Stimulated activated naive CD8-positive, alpha-beta T cell treated with anti-CD3 and anti-CD28 coated beads, Interleukin-15, amount 100 ng/mL, for 72 hours (primary cell): ENCODE data around the gene SSH2.
A peak's percentile ranks its signal among the peaks of the same experiment; 100 is the strongest.

ENCODE experiments used
- ATAC-seq: fragments of 150-1000 bp; cut with Tn5 transposase; 2 replicates; pipeline ENCODE4 v1.10.0; 2021; ENCODE audit warnings: mild to moderate bottlenecking, moderate library complexity
- DNase-seq, 2 donors: peaks; one replicate each; pipeline ENCODE4 v3.0.0; 2021 to 2022
- H3K27ac Mint-ChIP-seq, 2 donors: one replicate each; pipeline ENCODE4 v1.8.0; 2022; ENCODE audit warnings: mild to moderate bottlenecking in 2 of 2, mixed read lengths in 2 of 2, moderate library complexity in 2 of 2
- H3K27me3 Mint-ChIP-seq: one replicate; pipeline ENCODE4 v1.8.0; 2022; ENCODE audit warnings: mixed read lengths
- H3K4me1 Mint-ChIP-seq: one replicate; pipeline ENCODE4 v1.8.0; 2022; ENCODE audit warnings: mild to moderate bottlenecking, mixed read lengths
- H3K4me3 Mint-ChIP-seq, 2 donors: one replicate each; pipeline ENCODE4 v1.8.0; 2022; ENCODE audit warnings: mild to moderate bottlenecking in 2 of 2, mixed read lengths in 2 of 2, moderate library complexity in 1 of 2
- H3K9me3 Mint-ChIP-seq, 2 donors: one replicate each; pipeline ENCODE4 v1.8.0; 2022; ENCODE audit warnings: mixed read lengths in 2 of 2

SSH2 gene

DNA sequence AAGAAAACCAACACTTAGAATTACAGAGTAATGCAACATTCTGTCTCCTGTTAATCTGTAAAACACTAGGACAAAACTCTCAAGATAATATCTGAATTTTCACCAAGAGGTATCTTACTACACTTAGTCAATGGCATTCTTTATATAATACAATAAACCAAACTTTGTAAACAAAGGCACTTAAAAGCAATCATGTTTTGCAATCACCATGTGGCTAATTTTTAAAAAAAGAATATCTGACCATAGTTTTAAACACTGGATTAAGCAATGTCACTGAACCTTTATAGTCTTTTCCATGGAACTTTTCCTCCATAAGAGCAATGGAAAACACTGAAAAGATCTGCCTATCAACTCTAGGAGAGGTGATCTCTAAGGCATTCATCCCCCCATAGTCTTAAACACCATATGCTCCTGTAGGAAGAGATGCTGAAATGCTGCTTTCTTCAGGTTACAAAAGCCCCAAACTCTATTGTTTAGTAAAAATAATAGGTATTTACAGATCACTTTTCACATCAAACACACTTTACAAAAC, 163.2 kb downstream of the SSH2 start:
- no peaks in the 10 kb centered on the region for H3K4me1 Mint-ChIP-seq
- no peaks in the 10 kb centered on the region for H3K9me3 Mint-ChIP-seq
- DNase-seq: no peak
- no peak for ATAC-seq
- H3K27me3 Mint-ChIP-seq: no peaks in the 10 kb centered on the region
- H3K27ac Mint-ChIP-seq: no peak overlapping the region
- no peak overlapping the region for H3K4me3 Mint-ChIP-seq

DNA sequence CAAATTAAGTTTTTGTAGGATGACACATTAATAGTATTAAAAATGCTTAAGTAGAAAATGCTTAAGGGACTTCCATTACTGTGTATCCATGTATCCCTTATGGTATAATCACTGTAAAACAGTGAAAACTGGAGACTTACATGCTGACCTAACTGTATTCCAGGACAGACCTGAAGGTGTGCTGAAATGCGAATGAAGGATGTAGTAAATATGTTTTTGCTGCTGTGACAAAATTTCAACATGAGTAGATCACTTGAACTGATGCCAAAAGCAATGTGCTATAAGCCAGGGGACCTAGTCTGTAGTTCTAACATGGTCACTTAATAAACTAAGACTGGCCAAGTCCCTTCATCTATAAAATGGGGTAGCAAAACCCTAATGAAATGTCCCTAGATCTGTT, 165.3 kb downstream of the SSH2 start:
- Mint-ChIP-seq H3K4me3 (no peak overlapping the region), H3K4me1 (peaks cover 3% of the 10 kb centered on the region), H3K9me3 (no peaks in the 10 kb centered on the region), H3K27me3 (no peaks in the 10 kb centered on the region), H3K27ac (no peak overlapping the region)
- ATAC-seq (no peak), DNase-seq (no peak)

DNA sequence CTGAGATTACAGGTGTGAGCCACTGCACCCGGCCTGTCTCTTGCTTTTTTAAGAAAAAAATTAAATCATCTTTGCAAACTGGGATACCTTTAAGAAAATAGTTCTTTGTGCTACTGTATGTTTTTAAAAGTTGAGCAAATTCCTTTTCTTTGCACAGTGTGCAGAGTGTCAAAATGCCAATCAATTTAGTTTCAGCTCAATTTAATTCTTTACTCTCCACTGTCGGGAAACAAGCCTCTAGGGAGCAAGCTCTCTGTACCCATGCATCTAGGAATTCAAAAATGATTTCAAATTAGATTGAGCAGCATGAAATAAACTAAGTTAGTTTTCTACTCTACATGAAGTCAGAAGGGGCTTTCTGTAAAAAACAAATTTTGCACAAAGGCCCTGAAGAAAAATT, 165.8 kb downstream of the SSH2 start:
- Mint-ChIP-seq H3K4me1 (peaks cover 8% of the 10 kb centered on the region), H3K27ac (no peak overlapping the region), H3K4me3 (no peak overlapping the region), H3K9me3 (no peaks in the 10 kb centered on the region), H3K27me3 (no peaks in the 10 kb centered on the region)
- ATAC-seq (no peak), DNase-seq (no peak)

DNA sequence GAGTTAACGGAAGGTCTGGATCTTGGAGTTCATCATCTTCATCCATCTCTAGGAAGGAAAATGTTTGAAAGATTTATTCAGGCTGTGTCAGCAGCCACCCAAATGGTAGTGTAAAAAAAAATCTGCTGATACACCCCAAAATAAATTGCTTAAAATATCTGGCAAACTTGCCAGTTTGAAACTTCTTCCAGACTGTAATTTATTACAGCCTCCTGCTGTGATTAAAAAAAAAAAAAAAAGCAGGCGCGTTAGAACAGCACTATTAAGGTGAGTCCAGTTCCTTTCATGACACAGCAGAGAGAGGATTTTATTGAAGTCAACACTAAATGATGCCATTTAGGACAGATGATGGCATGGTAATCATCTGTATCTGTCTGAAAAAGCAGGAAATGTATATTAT, 166.8 kb downstream of the SSH2 start:
- Mint-ChIP-seq H3K4me1 (peaks cover 14% of the 10 kb centered on the region), H3K4me3 (no peak overlapping the region), H3K27ac (no peak overlapping the region), H3K9me3 (no peaks in the 10 kb centered on the region), H3K27me3 (no peaks in the 10 kb centered on the region)
- ATAC-seq (no peak), DNase-seq (no peak)

GRCh38 chr17:29761040-29761761, 168.8 kb downstream of the SSH2 start:
- H3K27ac Mint-ChIP-seq: peak overlapping the region; percentile 88 to 94
- H3K4me3 Mint-ChIP-seq: peak overlapping the region; percentile 91 to 100
- DNase-seq (peak; percentile 92 to 94), ATAC-seq (peak; percentile 96)
- no peaks in the 10 kb centered on the region for H3K9me3 Mint-ChIP-seq
- H3K27me3 Mint-ChIP-seq: no peaks in the 10 kb centered on the region
- peaks cover 33% of the 10 kb centered on the region for H3K4me1 Mint-ChIP-seq

GRCh38 chr17:29760279-29761039, 169.6 kb downstream of the SSH2 start:
- peak overlapping the region; percentile 91 to 100 for H3K4me3 Mint-ChIP-seq
- ATAC-seq (peak; percentile 64), DNase-seq (peak; percentile 55 to 57)
- peaks cover 34% of the 10 kb centered on the region for H3K4me1 Mint-ChIP-seq
- peak overlapping the region; percentile 88 to 94 for H3K27ac Mint-ChIP-seq
- H3K9me3 Mint-ChIP-seq: no peaks in the 10 kb centered on the region
- H3K27me3 Mint-ChIP-seq: no peaks in the 10 kb centered on the region

GRCh38 chr17:29758255-29758654, 171.8 kb downstream of the SSH2 start:
- Mint-ChIP-seq H3K9me3 (no peaks in the 10 kb centered on the region), H3K4me1 (peaks cover 43% of the 10 kb centered on the region), H3K27ac (no peak overlapping the region), H3K27me3 (no peaks in the 10 kb centered on the region), H3K4me3 (peak overlapping the region; percentile 54 to 71)
- DNase-seq (no peak), ATAC-seq (no peak)

- H3K4me1 Mint-ChIP-seq: peaks cover 47% of the 10 kb centered on the region
These were observed 172.2 kb downstream of the SSH2 start for GRCh38 chr17:29757788-29758187.

GRCh38 chr17:29753845-29754439, 176.1 kb downstream of the SSH2 start:
- Mint-ChIP-seq H3K27me3 (no peaks in the 10 kb centered on the region), H3K4me3 (peak overlapping the region in 1 of 2 donors; percentile 12), H3K9me3 (no peaks in the 10 kb centered on the region), H3K4me1 (peaks cover 63% of the 10 kb centered on the region), H3K27ac (peak overlapping the region; percentile 12 to 69)
- DNase-seq (no peak), ATAC-seq (peak; percentile 87)

More at GRCh38 chr17:29757788-29758187, 172.2 kb downstream of the SSH2 start:
- Mint-ChIP-seq H3K27me3 (no peaks in the 10 kb centered on the region), H3K27ac (peak overlapping the region in 1 of 2 donors; percentile 83), H3K4me3 (peak overlapping the region; percentile 54 to 71), H3K9me3 (no peaks in the 10 kb centered on the region)
- DNase-seq: no peak
- no peak for ATAC-seq

DNA sequence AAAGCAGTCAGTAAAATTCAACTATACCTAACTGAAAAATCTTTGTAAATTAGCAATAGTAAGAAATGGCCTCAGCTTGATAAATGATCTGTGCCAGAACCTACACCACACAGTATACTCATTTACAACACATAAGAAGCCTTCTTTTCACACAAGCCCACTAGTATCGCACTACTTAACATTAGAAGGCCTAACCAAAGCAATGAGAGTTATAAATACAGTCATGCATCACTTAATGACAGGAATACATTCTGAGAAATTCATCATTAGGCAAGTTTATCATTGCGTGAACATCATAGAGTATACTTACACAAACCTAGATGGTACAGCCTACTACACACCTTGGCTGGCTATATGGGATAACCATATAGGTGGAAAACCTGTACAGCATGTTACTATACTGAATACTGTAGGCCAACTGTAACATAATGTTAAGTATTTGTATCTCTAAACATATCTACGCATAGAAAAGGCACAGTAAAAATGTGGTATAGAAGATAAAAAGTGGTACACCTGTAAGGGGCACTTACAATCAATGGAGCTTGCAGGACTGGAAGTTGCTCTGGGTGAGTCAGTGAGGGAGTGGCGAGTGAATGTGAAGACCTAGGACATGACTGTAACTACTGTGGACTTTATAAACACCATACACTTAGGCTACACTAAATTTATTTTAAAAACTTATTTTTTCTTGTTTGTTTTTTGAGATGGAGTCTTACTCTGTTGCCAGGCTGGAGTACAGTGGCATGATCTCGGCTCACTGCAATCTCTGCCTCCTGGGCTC, 180.8 kb downstream of the SSH2 start:
- no peak overlapping the region for H3K4me3 Mint-ChIP-seq
- H3K4me1 Mint-ChIP-seq: peaks cover 81% of the 10 kb centered on the region
- peak; percentile 48 for ATAC-seq
- no peak overlapping the region for H3K27ac Mint-ChIP-seq
- H3K27me3 Mint-ChIP-seq: no peaks in the 10 kb centered on the region
- peaks cover 0 to 4% of the 10 kb centered on the region in 2 donors for H3K9me3 Mint-ChIP-seq
- no peak for DNase-seq

DNA sequence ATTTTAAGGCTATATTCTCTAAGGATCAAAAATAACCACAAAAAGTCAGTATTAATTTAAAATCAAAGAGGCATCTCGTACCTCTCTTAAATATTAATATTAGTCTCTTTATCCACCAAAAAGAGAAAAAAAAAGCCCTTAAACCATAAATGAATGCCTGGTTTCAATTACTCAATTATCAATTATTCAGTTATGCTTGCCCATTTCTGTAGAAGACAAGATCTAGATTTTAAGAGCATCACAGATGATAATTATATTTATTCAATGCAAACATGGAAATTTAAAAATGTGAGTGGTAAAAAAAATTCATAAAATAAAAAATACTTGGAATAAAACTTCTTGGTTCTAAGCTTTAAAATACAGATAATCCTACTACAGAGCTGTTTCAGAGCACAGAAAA, 181.6 kb downstream of the SSH2 start:
- Mint-ChIP-seq H3K27me3 (no peaks in the 10 kb centered on the region), H3K27ac (no peak overlapping the region)
- ATAC-seq: no peak

GRCh38 chr17:29747660-29748059, 182.4 kb downstream of the SSH2 start:
- DNase-seq: no peak
- H3K4me1 Mint-ChIP-seq: peaks cover 82% of the 10 kb centered on the region
- peaks cover 0 to 4% of the 10 kb centered on the region in 2 donors for H3K9me3 Mint-ChIP-seq
- ATAC-seq: no peak
- no peaks in the 10 kb centered on the region for H3K27me3 Mint-ChIP-seq
- H3K27ac Mint-ChIP-seq: no peak overlapping the region
- no peak overlapping the region for H3K4me3 Mint-ChIP-seq

More for the DNA sequence above, 181.6 kb downstream of the SSH2 start:
- Mint-ChIP-seq H3K4me1 (peaks cover 82% of the 10 kb centered on the region), H3K4me3 (no peak overlapping the region), H3K9me3 (peaks cover 0 to 4% of the 10 kb centered on the region in 2 donors)
- DNase-seq: no peak

DNA sequence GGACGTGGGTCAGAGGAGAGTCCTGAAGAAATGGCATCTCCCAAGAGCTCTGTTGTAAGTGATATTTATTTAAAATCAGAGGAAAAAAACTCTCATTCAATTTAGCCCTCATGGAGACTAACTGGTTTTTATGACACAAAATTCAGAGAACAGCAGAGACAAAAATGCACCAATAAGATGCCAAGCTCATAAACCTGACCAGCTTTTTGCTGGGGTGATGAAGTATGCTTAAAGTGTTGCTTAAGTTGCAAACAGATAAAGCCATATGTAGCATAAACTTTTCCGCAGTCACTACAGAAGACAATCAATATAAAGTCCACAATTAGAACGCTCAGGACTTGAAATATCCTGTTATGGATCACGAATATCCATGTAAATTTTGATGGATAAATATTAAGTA, 183.4 kb downstream of the SSH2 start:
- DNase-seq (no peak), ATAC-seq (no peak)
- H3K27me3 Mint-ChIP-seq: no peaks in the 10 kb centered on the region
- H3K4me1 Mint-ChIP-seq: peaks cover 89% of the 10 kb centered on the region
- peaks cover 0 to 4% of the 10 kb centered on the region in 2 donors for H3K9me3 Mint-ChIP-seq
- no peak overlapping the region for H3K4me3 Mint-ChIP-seq
- no peak overlapping the region for H3K27ac Mint-ChIP-seq

DNA sequence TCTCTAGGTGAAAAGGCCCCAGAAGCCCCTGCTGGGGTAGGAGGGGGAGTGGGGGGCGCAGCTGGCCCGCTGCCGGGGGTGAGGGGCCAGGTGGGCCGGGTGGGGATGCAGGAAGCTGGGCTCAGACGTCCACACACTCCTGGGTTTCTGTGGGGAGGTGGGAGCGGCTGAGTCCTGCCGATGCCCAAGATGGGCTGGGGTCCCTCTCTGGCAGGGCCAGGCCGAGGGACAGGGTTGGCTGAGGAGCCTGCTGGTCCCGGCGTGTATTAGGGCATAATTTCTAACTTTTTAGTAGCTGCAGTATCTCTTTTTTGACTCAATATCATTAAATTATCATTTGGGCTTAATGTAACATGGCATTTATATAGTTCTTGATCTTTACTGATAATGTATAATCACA, 185.9 kb downstream of the SSH2 start:
- no peak for ATAC-seq
- H3K4me3 Mint-ChIP-seq: no peak overlapping the region

GRCh38 chr17:29742210-29742513, 187.9 kb downstream of the SSH2 start:
- no peak for ATAC-seq
- Mint-ChIP-seq H3K4me3 (peak overlapping the region in 1 of 2 donors; percentile 10), H3K9me3 (peaks cover 0 to 4% of the 10 kb centered on the region in 2 donors), H3K27ac (peak overlapping the region in 1 of 2 donors; percentile 42), H3K4me1 (peaks cover 70% of the 10 kb centered on the region), H3K27me3 (no peaks in the 10 kb centered on the region)
- DNase-seq: no peak

More for the DNA sequence above, 185.9 kb downstream of the SSH2 start:
- Mint-ChIP-seq H3K9me3 (peaks cover 0 to 4% of the 10 kb centered on the region in 2 donors), H3K27ac (no peak overlapping the region), H3K27me3 (no peaks in the 10 kb centered on the region), H3K4me1 (peaks cover 88% of the 10 kb centered on the region)
- DNase-seq: no peak
